ENCODE measurements around the gene NT5C1A.
A peak's percentile ranks its signal among the peaks of the same experiment; 100 is the strongest.

NT5C1A gene

DNA sequence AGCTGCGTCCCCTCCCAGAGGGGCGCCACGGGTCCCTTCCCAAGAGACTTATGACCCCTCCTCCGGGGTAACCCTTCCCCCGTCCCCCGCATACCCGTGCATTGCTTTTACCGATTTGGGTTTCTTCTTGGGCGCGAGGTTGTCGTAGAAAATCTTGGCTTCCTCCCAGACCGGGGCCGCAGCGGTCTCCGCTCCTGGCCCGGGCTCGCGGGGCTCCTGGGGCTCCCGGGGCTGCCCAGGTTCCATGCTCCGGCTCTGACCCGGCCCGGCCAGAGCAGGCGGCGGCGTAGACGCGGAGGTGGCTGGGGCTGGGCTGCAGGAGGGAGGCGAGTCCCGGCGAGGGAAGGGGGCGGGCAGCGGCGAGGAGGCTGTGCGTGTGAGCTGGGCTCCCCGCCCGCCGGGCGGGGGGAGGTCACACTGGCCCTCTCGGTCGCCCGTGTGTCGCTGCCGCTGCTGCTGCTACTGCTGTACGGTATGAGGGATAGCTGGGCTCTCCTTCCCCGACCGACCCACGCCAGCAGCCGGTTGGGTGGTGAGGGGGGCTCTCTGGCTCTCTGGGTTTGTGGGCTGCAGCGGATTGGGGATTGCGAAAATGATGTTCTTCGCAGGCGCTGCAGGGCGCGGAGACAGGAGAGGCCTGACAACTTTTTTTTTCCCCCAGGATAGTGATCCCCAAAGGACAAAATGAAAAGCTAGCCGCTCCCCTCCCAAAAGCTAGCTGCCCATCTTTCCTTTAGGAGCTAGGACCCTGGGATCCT lies at the start of gene NT5C1A:
NT5C1A (minus strand) TSS at position 315 of the 758 bp plus-strand sequence; CDS start at position 246, 69 bp downstream.
- peaks cover 11% of the 10 kb centered on the region for H3K27me3 ChIP-seq (ENCODE audit: insufficient read depth, low read length)
- no peaks in the 10 kb centered on the region for H3F3A ChIP-seq (ENCODE audit: insufficient read depth, low read length)
- H4K20me1 ChIP-seq (ENCODE audit: insufficient read depth, low read length), result no peaks in the 10 kb centered on the region
- H3K36me3 ChIP-seq (ENCODE audit: insufficient read depth, low read length), result no peaks in the 10 kb centered on the region
- H3K9ac ChIP-seq (ENCODE audit: low read length), result no peak within 1 kb of the TSS
- no peaks in the 10 kb centered on the region for H3K4me1 ChIP-seq (ENCODE audit: insufficient read depth, low read length, severe bottlenecking)
- H3K27ac ChIP-seq (ENCODE audit: low read depth, low read length, poor library complexity, severe bottlenecking), result no peak within 1 kb of the TSS
- H2AFZ ChIP-seq (ENCODE audit: low read length), result no peak within 1 kb of the TSS
- no peaks in the 10 kb centered on the region for H3K79me2 ChIP-seq (ENCODE audit: insufficient read depth, low read length)
- H3K9me2 ChIP-seq (ENCODE audit: low read depth, low read length), result no peaks in the 10 kb centered on the region
- TF ChIP-seq CTCF (IDR thresholded peaks at IDR 0.05; ENCODE audit: low read length) (no peak), EZH2 (IDR thresholded peaks at IDR 0.05; ENCODE audit: borderline replicate concordance, low read length) (no peak)
- H3K9me3 ChIP-seq (ENCODE audit: low read length), result no peaks in the 10 kb centered on the region
- H3K4me3 ChIP-seq (ENCODE audit: low read depth, low read length, poor library complexity, severe bottlenecking), result no peak within 1 kb of the TSS
- no peak within 1 kb of the TSS for H3K4me2 ChIP-seq (ENCODE audit: low read length)

GRCh38 chr1:39721664-39722063 lies 49.8 kb upstream of the NT5C1A start:
- TF ChIP-seq CTCF (IDR thresholded peaks at IDR 0.05; ENCODE audit: low read length) (no peak), EZH2 (IDR thresholded peaks at IDR 0.05; ENCODE audit: borderline replicate concordance, low read length) (no peak)
- Histone ChIP-seq H4K20me1 (ENCODE audit: insufficient read depth, low read length) (no peaks in the 10 kb centered on the region), H3K27me3 (ENCODE audit: insufficient read depth, low read length) (no peaks in the 10 kb centered on the region; the same call in 1 of the 2 replicates), H3K9ac (ENCODE audit: low read length) (no peak overlapping the region), H3K4me3 (ENCODE audit: low read depth, low read length, poor library complexity, severe bottlenecking) (no peak overlapping the region), H2AFZ (ENCODE audit: low read length) (no peak overlapping the region), H3K4me1 (ENCODE audit: insufficient read depth, low read length, severe bottlenecking) (peaks cover 3% of the 10 kb centered on the region), H3K9me2 (ENCODE audit: low read depth, low read length) (no peaks in the 10 kb centered on the region), H3F3A (ENCODE audit: insufficient read depth, low read length) (no peaks in the 10 kb centered on the region), H3K9me3 (ENCODE audit: low read length) (no peaks in the 10 kb centered on the region), H3K79me2 (ENCODE audit: insufficient read depth, low read length) (no peaks in the 10 kb centered on the region), H3K4me2 (ENCODE audit: low read length) (no peak overlapping the region), H3K27ac (ENCODE audit: low read depth, low read length, poor library complexity, severe bottlenecking) (no peak overlapping the region), H3K36me3 (ENCODE audit: insufficient read depth, low read length) (no peaks in the 10 kb centered on the region)

DNA sequence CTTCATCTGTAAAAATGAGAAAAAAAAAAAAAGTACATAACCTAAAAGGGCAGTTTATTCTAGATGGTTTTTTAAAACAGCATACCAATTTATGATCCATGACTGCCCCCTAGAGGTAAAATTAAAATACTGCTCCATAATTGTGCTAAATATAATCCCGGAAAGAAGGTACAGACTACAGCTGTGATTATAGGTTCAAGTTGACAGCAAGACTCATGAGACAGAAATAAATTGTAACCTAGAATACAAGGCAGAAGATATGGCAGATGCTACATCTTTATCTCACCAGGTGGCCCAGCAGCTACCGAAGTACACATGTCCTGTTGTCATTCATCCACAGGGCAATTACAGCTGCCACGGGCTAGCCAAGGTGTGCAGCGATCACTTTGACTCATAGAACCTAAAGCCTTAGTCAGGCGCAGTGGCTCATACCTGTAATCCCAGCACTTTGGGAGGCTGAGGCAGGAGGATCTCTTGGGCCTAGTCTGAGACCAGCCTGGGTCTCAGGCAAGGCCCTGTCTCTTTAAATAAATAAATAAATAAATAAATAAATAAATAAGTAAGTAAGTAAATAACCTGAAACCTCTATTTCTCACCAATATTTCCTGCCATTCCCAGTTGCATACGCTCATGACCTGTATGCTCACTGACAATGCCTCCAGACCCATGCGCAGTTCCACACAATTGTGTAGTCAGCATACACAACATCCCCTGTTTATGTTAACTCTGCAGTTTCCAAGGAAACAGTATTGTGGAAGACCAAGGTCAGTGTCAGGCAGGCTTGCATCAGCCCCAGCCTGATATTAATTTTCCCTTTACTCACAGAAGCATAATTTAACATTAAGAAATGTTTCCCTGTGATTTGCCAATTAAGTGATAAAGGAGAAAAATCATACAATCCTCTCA lies 48.4 kb upstream of the NT5C1A start:
- Histone ChIP-seq H4K20me1 (ENCODE audit: insufficient read depth, low read length) (no peaks in the 10 kb centered on the region), H3K79me2 (ENCODE audit: insufficient read depth, low read length) (no peaks in the 10 kb centered on the region), H3K36me3 (ENCODE audit: insufficient read depth, low read length) (no peaks in the 10 kb centered on the region), H3K27me3 (ENCODE audit: insufficient read depth, low read length) (no peaks in the 10 kb centered on the region; the same call in 1 of the 2 replicates), H3K4me3 (ENCODE audit: low read depth, low read length, poor library complexity, severe bottlenecking) (no peak overlapping the region), H3F3A (ENCODE audit: insufficient read depth, low read length) (no peaks in the 10 kb centered on the region), H3K9me2 (ENCODE audit: low read depth, low read length) (no peaks in the 10 kb centered on the region), H3K27ac (ENCODE audit: low read depth, low read length, poor library complexity, severe bottlenecking) (no peak overlapping the region), H3K4me2 (ENCODE audit: low read length) (no peak overlapping the region; the same call in 1 of the 2 replicates), H3K9me3 (ENCODE audit: low read length) (no peaks in the 10 kb centered on the region), H3K9ac (ENCODE audit: low read length) (no peak overlapping the region), H2AFZ (ENCODE audit: low read length) (no peak overlapping the region), H3K4me1 (ENCODE audit: insufficient read depth, low read length, severe bottlenecking) (peaks cover 3% of the 10 kb centered on the region)
- peak; percentile 74 for TF ChIP-seq CTCF (IDR thresholded peaks at IDR 0.05; ENCODE audit: low read length)
- TF ChIP-seq EZH2 (IDR thresholded peaks at IDR 0.05; ENCODE audit: borderline replicate concordance, low read length), result no peak
